DND-41 (cell line): Measurements from ENCODE around the gene PTCHD1.

Source experiments
- ATAC-seq: fragments of 200-7000 bp; cut with Tn5 transposase; 3 replicates; pipeline ENCODE4 v1.9.1; 2021; ENCODE audit warnings: low read depth; ENCODE audit not compliant: insufficient read depth
- DNase-seq: peaks from one replicate; pipeline ENCODE4 v3.0.0-alpha.2; 2020
- H2AFZ ChIP-seq: 2 replicates; pipeline ENCODE4 v1.6.0; 2012; ENCODE audit warnings: low read depth, low read length
- H3K27ac ChIP-seq: 2 replicates; pipeline ENCODE4 v1.5.1; 2012; ENCODE audit warnings: low read length, inconsistent platforms
- H3K27me3 ChIP-seq: fragments of 200-600 bp; sonication (generic); 2 replicates; pipeline ENCODE4 v1.6.0; 2012; ENCODE audit warnings: low read length, mild to moderate bottlenecking, inconsistent platforms; ENCODE audit not compliant: insufficient read depth, poor library complexity
- H3K36me3 ChIP-seq: 2 replicates; pipeline ENCODE4 v1.5.1; 2012; ENCODE audit warnings: low read length, inconsistent platforms; ENCODE audit not compliant: insufficient read depth
- H3K4me1 ChIP-seq: 2 replicates; pipeline ENCODE4 v1.5.1; 2012; ENCODE audit warnings: mild to moderate bottlenecking, low read length; ENCODE audit not compliant: insufficient read depth
- H3K4me2 ChIP-seq: 2 replicates; pipeline ENCODE4 v1.6.0; 2012; ENCODE audit warnings: mild to moderate bottlenecking, moderate library complexity, low read length, inconsistent platforms; ENCODE audit not compliant: insufficient read depth
- H3K4me3 ChIP-seq, 2 experiments: fragments of 200-600 bp in 1 of 2; shearing (Covaris generic) in 1 of 2; 2 replicates each; pipeline ENCODE4 v1.5.1; 2012 to 2016; ENCODE audit warnings: inconsistent platforms in 2 of 2, low read length in 2 of 2, mild to moderate bottlenecking in 2 of 2, low read depth in 1 of 2, moderate library complexity in 1 of 2
- H3K79me2 ChIP-seq: 2 replicates; pipeline ENCODE4 v1.6.0; 2012; ENCODE audit warnings: low read length, inconsistent platforms; ENCODE audit not compliant: insufficient read depth
- H3K9ac ChIP-seq: 2 replicates; pipeline ENCODE4 v1.6.0; 2012; ENCODE audit warnings: low read depth, mild to moderate bottlenecking, inconsistent platforms, low read length, moderate library complexity
- H3K9me3 ChIP-seq: 2 replicates; pipeline ENCODE4 v1.5.1; 2012; ENCODE audit warnings: low read length, moderate library complexity, mild to moderate bottlenecking, inconsistent platforms; ENCODE audit not compliant: insufficient read depth, severe bottlenecking
- H4K20me1 ChIP-seq: 2 replicates; pipeline ENCODE4 v1.6.0; 2012; ENCODE audit warnings: low read length; ENCODE audit not compliant: insufficient read depth
- EZH2 ChIP-seq: IDR thresholded peaks from 3 replicates; pipeline ENCODE4 v1.6.1; 2012; ENCODE audit warnings: borderline replicate concordance, low read depth, mild to moderate bottlenecking, moderate library complexity, low read length, inconsistent platforms; ENCODE audit not compliant: severe bottlenecking
- TF ChIP-seq, protein P1 (sequence below): IDR thresholded peaks from 2 replicates; pipeline ENCODE4 v1.5.1; 2012; ENCODE audit warnings: borderline replicate concordance, low read length, moderate library complexity, mild to moderate bottlenecking; ENCODE audit not compliant: poor library complexity, severe bottlenecking; ENCODE audit errors: extremely low read depth

PTCHD1 gene

GRCh38 chrX:23311731-23312130 is 22.9 kb upstream of the PTCHD1 start:
- Histone ChIP-seq H3K27ac (no peak overlapping the region), H3K36me3 (no peaks in the 10 kb centered on the region), H3K27me3 (no peaks in the 10 kb centered on the region), H3K4me2 (no peak overlapping the region), H2AFZ (no peak overlapping the region), H3K9me3 (no peaks in the 10 kb centered on the region), H3K4me3 (no peak overlapping the region), H4K20me1 (no peaks in the 10 kb centered on the region), H3K79me2 (no peaks in the 10 kb centered on the region), H3K4me1 (no peaks in the 10 kb centered on the region), H3K9ac (no peak overlapping the region)
- TF ChIP-seq, protein P1, sequence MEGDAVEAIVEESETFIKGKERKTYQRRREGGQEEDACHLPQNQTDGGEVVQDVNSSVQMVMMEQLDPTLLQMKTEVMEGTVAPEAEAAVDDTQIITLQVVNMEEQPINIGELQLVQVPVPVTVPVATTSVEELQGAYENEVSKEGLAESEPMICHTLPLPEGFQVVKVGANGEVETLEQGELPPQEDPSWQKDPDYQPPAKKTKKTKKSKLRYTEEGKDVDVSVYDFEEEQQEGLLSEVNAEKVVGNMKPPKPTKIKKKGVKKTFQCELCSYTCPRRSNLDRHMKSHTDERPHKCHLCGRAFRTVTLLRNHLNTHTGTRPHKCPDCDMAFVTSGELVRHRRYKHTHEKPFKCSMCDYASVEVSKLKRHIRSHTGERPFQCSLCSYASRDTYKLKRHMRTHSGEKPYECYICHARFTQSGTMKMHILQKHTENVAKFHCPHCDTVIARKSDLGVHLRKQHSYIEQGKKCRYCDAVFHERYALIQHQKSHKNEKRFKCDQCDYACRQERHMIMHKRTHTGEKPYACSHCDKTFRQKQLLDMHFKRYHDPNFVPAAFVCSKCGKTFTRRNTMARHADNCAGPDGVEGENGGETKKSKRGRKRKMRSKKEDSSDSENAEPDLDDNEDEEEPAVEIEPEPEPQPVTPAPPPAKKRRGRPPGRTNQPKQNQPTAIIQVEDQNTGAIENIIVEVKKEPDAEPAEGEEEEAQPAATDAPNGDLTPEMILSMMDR: no peak
- TF ChIP-seq EZH2: no peak
- DNase-seq: no peak
- ATAC-seq: no peak

GRCh38 chrX:23312136-23312535 is 22.5 kb upstream of the PTCHD1 start:
- Histone ChIP-seq H3K9ac (no peak overlapping the region), H3K27me3 (no peaks in the 10 kb centered on the region), H3K4me3 (no peak overlapping the region), H3K4me1 (no peaks in the 10 kb centered on the region), H3K79me2 (no peaks in the 10 kb centered on the region), H3K36me3 (no peaks in the 10 kb centered on the region), H3K4me2 (no peak overlapping the region), H2AFZ (no peak overlapping the region), H4K20me1 (no peaks in the 10 kb centered on the region), H3K9me3 (no peaks in the 10 kb centered on the region), H3K27ac (no peak overlapping the region)
- DNase-seq: no peak
- ATAC-seq: no peak
- no peak for TF ChIP-seq EZH2
- TF ChIP-seq, protein P1: no peak

- peak; percentile 47 for DNase-seq
- no peak overlapping the region for H3K4me3 ChIP-seq
Observed at GRCh38 chrX:23317799-23318724, 16.6 kb upstream of the PTCHD1 start.

More at GRCh38 chrX:23317799-23318724, 16.6 kb upstream of the PTCHD1 start:
- TF ChIP-seq EZH2: no peak
- TF ChIP-seq, protein P1: peak; percentile 85
- peak; percentile 84 for ATAC-seq
- Histone ChIP-seq H3K4me1 (no peaks in the 10 kb centered on the region), H4K20me1 (no peaks in the 10 kb centered on the region), H3K27ac (no peak overlapping the region), H3K9ac (no peak overlapping the region), H3K27me3 (no peaks in the 10 kb centered on the region), H3K9me3 (no peaks in the 10 kb centered on the region), H3K79me2 (no peaks in the 10 kb centered on the region), H2AFZ (no peak overlapping the region), H3K36me3 (no peaks in the 10 kb centered on the region), H3K4me2 (no peak overlapping the region)
